Panc1 (cell line): ENCODE results near the gene RPL21. TPM values are rescaled to one million over a fixed set of nuclear protein-coding genes. Genes with fewer than 3 reads are reported as not detected.

Experiments used
- ATAC-seq: fragments of 200-7000 bp; cut with Tn5 transposase; 2 replicates; pipeline ENCODE4 v1.9.1; 2020; ENCODE audit warnings: mild to moderate bottlenecking, moderate library complexity
- BruUV-seq: library from RNA; stranded (reverse); fragments of 400-500 nt; replicated peaks from 2 replicates; lab custom pipeline; 2021; lab: Mats Ljungman, UMichigan
- CTCF ChIA-PET: fragments of 300-600 bp; sonication (Branson Sonifier 250); formaldehyde crosslinking; loops from one replicate; lab custom pipeline; 2022; ENCODE audit warnings: antibody characterized with exemption; lab: Charles Lee
- POLR2A ChIA-PET: fragments of 300-600 bp; sonication (Branson Sonifier 250); formaldehyde crosslinking; loops from one replicate; lab custom pipeline; 2022; ENCODE audit warnings: antibody characterized with exemption; lab: Charles Lee
- DNase-seq: peaks from one replicate; pipeline ENCODE4 v3.0.0-alpha.2; 2010; ENCODE audit warnings: low read depth, low spot score
- H3K27ac ChIP-seq: 2 replicates; pipeline ENCODE4 v1.5.1; 2011; ENCODE audit warnings: mild to moderate bottlenecking, low read length, inconsistent platforms
- H3K27me3 ChIP-seq: fragments of 200-500 bp; sonication (Bioruptor generic); 2 replicates; pipeline ENCODE4 v1.6.0; 2014; ENCODE audit warnings: low read length, inconsistent platforms; ENCODE audit not compliant: control insufficient read depth, insufficient read depth
- H3K36me3 ChIP-seq: fragments of 200-500 bp; sonication (Bioruptor generic); 2 replicates; pipeline ENCODE4 v1.5.1; 2014; ENCODE audit warnings: inconsistent platforms, mild to moderate bottlenecking, low read length, moderate library complexity; ENCODE audit not compliant: control insufficient read depth, insufficient read depth
- H3K4me1 ChIP-seq: 2 replicates; pipeline ENCODE4 v1.5.1; 2011; ENCODE audit warnings: inconsistent platforms, mild to moderate bottlenecking, low read length, moderate library complexity; ENCODE audit not compliant: control insufficient read depth, insufficient read depth
- H3K4me3 ChIP-seq, 2 experiments: 2 replicates each; pipeline ENCODE4 v1.5.1; 2011 to 2012; ENCODE audit warnings: low read depth in 2 of 2, low read length in 2 of 2, mild to moderate bottlenecking in 2 of 2, inconsistent platforms in 1 of 2, moderate library complexity in 1 of 2
- H3K9me3 ChIP-seq: fragments of 200-500 bp; sonication (Bioruptor generic); 2 replicates; pipeline ENCODE4 v1.5.1; 2014; ENCODE audit warnings: low read depth, mild to moderate bottlenecking, inconsistent platforms, low read length, moderate library complexity; ENCODE audit not compliant: control insufficient read depth, insufficient read depth
- POLR2AphosphoS5 ChIP-seq: IDR thresholded peaks from 2 replicates; pipeline ENCODE4 v1.6.1; 2012; ENCODE audit warnings: mild to moderate bottlenecking, low read depth, low read length, moderate library complexity
- REST ChIP-seq, 2 experiments: IDR thresholded peaks; 2 replicates each; pipeline ENCODE4 v1.6.1; 2011 to 2012; ENCODE audit warnings: low read depth in 2 of 2, control low read depth in 1 of 2, low read length in 1 of 2, mild to moderate bottlenecking in 1 of 2, moderate library complexity in 1 of 2; ENCODE audit not compliant: insufficient read depth in 1 of 2
- SIN3A ChIP-seq: IDR thresholded peaks from 2 replicates; pipeline ENCODE4 v1.6.1; 2012; ENCODE audit warnings: low read depth, mild to moderate bottlenecking, low read length, moderate library complexity, borderline replicate concordance; ENCODE audit not compliant: insufficient read depth
- TCF7L2 ChIP-seq: IDR thresholded peaks from 2 replicates; pipeline ENCODE4 v1.6.1; 2011; ENCODE audit warnings: mild to moderate bottlenecking, low read depth, low read length, inconsistent platforms
- in situ Hi-C: cut with HindIII; loops from 2 replicates; pipeline ENCODE4 v1.10.0; 2016; ENCODE audit warnings: low sequenced_read_pairs, low pct_unique_long_range_greater_than_20kb
- intact Hi-C: fragments of 100-400 bp; cut with micrococcal nuclease; formaldehyde crosslinking; loops from one replicate; pipeline ENCODE4 v1.10.0; 2022; ENCODE audit not compliant: unreplicated experiment
- total RNA-seq: library from RNA; stranded (reverse); gene quantifications from one replicate; pipeline ENCODE4 v1.2.1, GENCODE V29; 2021; ENCODE audit not compliant: unreplicated experiment
- TF ChIP-seq, protein P1 (sequence below): fragments of 450-650 bp; IDR thresholded peaks from 2 replicates; pipeline ENCODE4 v1.5.1; 2017; ENCODE audit warnings: mild to moderate bottlenecking

Gene RPL21
- total RNA-seq, 1 experiment from 2014 or later: 702 TPM

- H3K4me3 ChIP-seq: no peak overlapping the region
- H3K4me1 ChIP-seq: no peaks in the 10 kb centered on the region
- H3K36me3 ChIP-seq: no peaks in the 10 kb centered on the region
- ChIA-PET CTCF (no interaction called here), POLR2A (no interaction called here)
- TF ChIP-seq TCF7L2 (no peak), REST (IDR thresholded peaks at IDR 0.05; ENCODE audit: insufficient read depth in 1 of 2, low read depth in 2 of 2, low read length in 1 of 2) (no peak), SIN3A (no peak), POLR2AphosphoS5 (no peak)
- TF ChIP-seq, protein P1, sequence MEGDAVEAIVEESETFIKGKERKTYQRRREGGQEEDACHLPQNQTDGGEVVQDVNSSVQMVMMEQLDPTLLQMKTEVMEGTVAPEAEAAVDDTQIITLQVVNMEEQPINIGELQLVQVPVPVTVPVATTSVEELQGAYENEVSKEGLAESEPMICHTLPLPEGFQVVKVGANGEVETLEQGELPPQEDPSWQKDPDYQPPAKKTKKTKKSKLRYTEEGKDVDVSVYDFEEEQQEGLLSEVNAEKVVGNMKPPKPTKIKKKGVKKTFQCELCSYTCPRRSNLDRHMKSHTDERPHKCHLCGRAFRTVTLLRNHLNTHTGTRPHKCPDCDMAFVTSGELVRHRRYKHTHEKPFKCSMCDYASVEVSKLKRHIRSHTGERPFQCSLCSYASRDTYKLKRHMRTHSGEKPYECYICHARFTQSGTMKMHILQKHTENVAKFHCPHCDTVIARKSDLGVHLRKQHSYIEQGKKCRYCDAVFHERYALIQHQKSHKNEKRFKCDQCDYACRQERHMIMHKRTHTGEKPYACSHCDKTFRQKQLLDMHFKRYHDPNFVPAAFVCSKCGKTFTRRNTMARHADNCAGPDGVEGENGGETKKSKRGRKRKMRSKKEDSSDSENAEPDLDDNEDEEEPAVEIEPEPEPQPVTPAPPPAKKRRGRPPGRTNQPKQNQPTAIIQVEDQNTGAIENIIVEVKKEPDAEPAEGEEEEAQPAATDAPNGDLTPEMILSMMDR: no peak
- no peaks in the 10 kb centered on the region for H3K27me3 ChIP-seq
- in situ Hi-C loops (no loop called here), intact Hi-C loops (no loop called here)
- H3K9me3 ChIP-seq: no peaks in the 10 kb centered on the region
- no peak overlapping the region for H3K27ac ChIP-seq
- no peak for ATAC-seq
- no TSS peak for BruUV-seq
- no peak for DNase-seq
Observed at GRCh38 chr13:27228131-27228530, 23.2 kb upstream of the RPL21 start.

GRCh38 chr13:27229642-27230041 is 21.7 kb upstream of the RPL21 start:
- BruUV-seq: no TSS peak
- POLR2A ChIA-PET: no interaction called here

More at GRCh38 chr13:27229642-27230041, 21.7 kb upstream of the RPL21 start:
- TF ChIP-seq REST (IDR thresholded peaks at IDR 0.05; ENCODE audit: insufficient read depth in 1 of 2, low read depth in 2 of 2, low read length in 1 of 2): no peak
- TF ChIP-seq TCF7L2: no peak
- TF ChIP-seq, protein P1: no peak
- no peak for TF ChIP-seq POLR2AphosphoS5
- TF ChIP-seq SIN3A: no peak
- CTCF ChIA-PET: no interaction called here
- ATAC-seq: no peak
- in situ Hi-C loops (no loop called here), intact Hi-C loops (no loop called here)
- Histone ChIP-seq H3K9me3 (no peaks in the 10 kb centered on the region), H3K4me3 (no peak overlapping the region), H3K36me3 (no peaks in the 10 kb centered on the region), H3K27me3 (no peaks in the 10 kb centered on the region), H3K4me1 (no peaks in the 10 kb centered on the region), H3K27ac (no peak overlapping the region)
- no peak for DNase-seq
